ENCODE measurements around the gene ACTN2.
"Not testable (repeated sequence)": the region's sequence is repeated elsewhere in the genome, so short reads cannot be mapped to it uniquely, and the experiment has no call there.

The ACTN2 gene

DNA sequence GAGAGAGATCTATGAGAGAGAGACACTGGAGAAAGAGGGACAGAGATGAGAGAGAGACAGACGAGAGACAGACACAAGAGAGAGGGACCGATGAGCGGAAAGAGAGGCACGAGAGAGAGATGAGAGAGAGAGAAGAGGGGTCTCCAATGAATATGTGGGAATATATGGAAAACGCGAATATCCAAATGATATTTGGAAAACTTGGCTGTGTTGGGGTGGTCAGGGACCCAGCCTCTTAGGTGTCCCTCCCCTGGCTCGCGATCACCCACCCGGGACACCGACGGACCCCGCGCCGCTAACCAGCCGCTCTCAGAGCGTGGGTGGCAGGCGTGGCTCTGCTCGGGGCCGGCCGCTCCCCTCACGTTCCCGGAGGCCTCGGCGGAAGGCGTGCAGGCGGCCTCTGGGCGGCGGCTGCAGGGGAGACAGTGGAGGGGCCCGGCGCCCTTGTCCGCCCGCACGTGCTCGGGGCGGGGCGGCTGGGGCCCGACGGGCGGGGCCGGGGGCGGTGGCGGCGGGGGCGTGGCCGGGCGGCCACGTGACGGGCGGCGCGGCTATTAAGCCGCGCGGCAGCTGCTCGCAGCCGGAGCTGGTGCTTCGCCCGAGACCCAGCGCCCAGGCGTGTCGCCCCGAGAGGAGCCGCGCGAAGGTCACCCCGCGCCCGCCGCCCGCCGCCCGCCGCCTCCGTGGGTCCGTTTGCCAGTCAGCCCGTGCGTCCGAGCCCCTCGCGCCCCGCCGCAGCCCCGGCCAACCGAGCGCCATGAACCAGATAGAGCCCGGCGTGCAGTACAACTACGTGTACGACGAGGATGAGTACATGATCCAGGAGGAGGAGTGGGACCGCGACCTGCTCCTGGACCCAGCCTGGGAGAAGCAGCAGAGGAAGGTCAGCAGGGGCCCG lies at the start of gene ACTN2:
Gene ACTN2 (plus strand): TSS at position 583 of the 898 bp plus-strand sequence. CDS start 175 bp downstream, at position 758.
- DNase-seq = peak; percentile 26

DNA sequence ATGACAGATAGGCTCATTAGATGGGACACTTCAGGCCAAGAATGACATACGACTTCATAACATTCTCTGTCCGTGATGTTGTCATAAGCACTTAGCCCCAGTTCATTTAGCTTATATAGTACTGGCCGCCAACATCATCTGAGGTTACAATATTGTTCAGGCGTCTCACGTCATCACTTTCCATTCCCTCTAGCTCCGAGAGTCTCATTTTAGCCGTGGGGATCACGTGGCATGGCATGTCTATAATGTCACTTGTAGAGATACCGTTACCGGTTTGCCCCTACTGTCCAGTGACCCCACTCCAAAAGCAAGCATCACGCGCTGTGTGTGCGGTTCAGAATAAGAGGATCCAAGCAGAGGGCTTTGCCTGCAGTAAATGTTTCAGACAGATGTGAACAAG lies 47.4 kb upstream of the ACTN2 start:
- DNase-seq = no peak

DNA sequence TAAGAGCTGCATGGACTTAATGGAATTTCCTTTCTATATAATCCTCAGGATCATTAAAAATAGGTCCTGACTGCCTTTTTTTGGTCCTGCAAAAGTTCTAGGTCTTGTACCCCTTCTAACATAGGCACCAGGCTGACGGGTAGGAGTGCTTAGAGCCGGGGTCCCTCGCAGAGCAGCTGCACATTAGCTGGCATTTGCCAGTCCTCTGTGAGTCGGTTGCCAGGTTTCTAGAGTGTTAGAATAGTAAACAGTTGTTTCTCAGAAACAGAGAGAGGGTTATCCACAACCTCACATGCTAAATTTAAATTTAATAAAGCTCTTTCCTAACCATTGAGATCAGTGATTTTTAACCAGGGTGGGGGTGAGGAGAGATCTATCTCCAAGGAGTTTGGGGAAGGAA lies 46.6 kb upstream of the ACTN2 start:
- DNase-seq = no peak

- DNase-seq = no peak
Observed at GRCh38 chr1:236642763-236643162, 43.5 kb upstream of the ACTN2 start.

DNA sequence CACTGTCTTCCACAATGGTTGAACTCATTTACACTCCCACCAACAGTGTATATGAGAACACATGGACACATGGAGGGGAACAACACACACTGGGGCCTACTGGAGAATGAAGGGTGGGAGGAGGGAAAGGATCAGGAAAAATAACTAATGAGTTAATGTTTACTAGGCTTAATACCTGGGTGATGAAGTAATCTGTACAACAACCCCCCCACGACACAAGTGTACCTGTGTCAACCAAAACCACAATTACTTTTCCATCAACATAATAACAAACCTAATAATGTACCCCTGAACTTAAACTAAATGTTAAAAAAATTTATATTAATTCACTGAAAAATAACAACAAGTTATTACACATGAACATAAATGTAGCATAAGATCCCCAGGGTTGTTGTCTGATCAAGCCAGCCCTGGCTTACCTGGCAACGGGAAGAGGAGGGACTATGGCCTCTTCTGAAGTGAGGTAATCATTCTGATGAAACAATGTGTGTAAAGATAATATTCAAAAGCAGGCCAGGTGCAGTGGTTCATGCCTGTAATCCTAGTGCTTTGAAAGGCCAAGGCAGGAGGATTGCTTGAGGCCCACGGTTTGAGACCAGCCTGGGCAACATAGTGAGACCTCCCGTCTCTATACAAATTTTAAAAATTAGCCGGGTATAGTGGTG lies 41.2 kb upstream of the ACTN2 start:
- no peak for DNase-seq

DNA sequence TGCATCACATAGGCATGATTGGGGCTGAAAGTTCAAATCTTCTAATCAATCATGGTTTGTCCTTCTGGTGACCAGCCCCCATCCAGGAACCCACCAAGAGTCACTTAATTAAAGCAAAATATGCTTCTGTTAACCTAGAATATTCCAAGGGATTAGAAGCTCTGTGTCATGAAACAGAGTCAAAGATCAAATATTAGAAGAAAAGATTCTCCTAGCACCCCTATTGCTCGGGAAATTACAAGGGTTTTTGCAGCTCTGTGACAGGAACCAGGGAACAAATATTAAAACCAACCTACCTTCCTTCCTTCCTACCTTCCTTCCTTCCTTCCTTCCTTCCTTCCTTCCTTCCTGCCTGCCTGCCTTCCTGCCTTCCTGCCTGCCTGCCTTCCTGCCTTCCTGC lies 31.8 kb upstream of the ACTN2 start:
- no peak for DNase-seq

- DNase-seq = no peak
Observed at GRCh38 chr1:236654957-236655356, 31.3 kb upstream of the ACTN2 start.

- DNase-seq = no peak
Observed at GRCh38 chr1:236657398-236657797, 28.9 kb upstream of the ACTN2 start.

DNA sequence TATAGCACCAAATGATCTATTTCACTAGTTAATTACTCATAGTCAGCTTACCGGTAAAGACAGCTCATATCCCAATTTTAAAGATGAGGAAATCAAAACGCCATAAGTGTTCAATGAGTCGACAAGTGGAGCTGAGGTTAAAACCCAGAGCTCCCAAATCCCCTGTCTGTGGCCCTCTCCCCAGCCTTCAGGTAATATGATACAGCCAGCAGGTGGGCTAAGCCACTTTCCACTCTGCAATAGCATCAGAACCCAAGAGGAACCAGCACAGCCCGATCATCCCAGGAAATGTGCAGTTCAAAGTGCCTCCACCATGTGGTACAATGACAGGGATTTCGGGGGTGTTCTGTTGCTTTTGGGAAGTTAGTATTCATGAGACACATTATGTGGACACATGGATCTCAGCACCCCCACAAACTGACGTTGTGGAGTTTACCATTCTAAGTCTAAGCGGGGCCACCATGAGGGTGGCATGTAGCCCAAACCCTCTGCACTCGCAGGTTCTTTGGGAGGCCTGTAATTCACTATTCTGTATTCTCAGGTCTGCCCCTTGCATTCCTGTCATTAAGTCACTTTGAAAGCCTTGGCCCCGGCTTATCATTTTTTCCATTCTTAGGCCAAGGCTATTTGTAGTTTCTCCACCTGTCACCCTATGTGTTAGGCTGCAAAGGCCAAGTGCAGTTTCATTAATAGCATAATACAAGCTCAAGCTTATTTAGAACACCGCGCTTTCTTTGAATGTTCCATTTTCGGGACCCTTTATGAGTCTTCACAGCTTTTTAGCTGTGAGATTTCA lies 26.3 kb upstream of the ACTN2 start:
- no peak for DNase-seq

DNA sequence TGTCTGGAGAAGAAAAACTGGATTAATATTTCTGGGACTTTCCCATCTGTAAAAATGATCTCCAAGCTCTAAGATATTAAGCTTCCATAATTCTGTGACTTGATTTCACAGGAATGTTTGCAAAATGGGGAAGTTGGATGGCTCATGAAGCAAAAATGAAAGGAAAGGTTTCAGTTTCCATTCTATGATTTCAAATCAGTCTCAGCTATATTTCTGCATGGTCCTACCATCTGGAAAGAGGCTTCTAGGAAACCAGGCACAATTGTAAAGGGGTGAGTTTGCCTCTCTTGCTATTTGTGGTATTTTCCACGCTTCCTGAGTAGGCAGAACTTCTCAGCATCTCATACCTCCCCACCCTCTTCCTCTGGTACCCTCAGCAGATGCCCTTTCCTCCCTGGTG lies 22.4 kb upstream of the ACTN2 start:
- DNase-seq = no peak

DNA sequence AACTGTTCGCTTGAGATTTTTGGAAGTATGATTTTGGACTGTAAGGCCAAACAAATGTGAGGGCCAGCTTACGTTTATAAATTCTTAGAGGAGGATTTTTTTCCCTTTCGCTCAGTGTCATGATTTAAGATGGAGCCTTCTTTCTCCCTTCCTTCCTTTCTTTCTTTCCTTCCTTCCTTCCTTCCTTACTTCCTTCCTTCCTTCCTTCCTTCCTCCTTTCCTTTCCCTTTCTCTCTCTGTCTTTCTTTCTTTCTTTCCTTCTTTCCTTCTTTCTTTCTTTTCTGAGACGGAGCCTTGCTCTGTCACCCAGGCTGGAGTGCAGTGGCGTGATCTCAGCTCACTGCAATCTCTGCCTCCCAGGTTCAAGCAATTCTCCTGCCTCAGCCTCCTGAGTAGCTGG lies 17.4 kb upstream of the ACTN2 start:
- DNase-seq = not testable (repeated sequence)

DNA sequence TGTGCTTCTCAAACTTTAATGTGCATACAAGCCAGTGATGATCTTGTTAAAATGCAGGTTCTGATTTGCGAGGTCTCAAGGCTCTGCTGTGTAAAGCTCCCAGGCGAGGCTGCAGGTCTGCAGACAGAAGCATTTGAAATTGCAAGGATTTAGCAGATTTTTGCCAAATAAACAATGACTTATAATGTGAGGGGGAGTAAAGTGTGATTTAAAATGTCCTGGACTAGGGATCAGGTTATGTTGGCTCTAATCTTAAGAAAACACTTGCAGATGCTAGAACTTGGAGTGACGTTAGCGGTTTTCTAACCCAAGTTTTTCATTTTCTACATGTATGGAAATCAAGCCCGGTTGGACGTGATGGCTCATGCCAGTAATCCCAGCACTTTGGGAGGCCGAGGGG lies 16.2 kb upstream of the ACTN2 start:
- no peak for DNase-seq

GRCh38 chr1:236673289-236673919 lies 12.9 kb upstream of the ACTN2 start:
- DNase-seq = no peak

GRCh38 chr1:236677641-236678235 lies 8.6 kb upstream of the ACTN2 start:
- DNase-seq = no peak

DNA sequence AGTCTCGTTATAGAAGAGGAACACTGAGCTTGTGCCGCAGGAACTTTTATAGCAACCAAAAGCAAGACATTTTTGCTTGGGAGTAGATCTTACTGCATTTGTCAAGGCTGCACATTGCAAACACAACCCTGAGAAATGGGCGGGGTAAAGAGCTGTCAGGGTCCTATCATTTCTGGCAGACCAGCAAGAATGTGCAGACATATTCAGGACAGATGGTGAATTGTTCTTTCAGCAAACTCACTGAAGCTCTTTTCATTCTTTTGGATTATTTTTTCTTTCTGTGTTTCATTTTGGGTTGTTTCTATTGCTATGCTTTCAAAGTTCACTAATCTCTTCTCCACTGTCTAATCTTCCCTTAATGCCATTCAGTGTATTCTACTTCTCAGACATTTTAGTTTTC lies 5.1 kb upstream of the ACTN2 start:
- DNase-seq = no peak

DNA sequence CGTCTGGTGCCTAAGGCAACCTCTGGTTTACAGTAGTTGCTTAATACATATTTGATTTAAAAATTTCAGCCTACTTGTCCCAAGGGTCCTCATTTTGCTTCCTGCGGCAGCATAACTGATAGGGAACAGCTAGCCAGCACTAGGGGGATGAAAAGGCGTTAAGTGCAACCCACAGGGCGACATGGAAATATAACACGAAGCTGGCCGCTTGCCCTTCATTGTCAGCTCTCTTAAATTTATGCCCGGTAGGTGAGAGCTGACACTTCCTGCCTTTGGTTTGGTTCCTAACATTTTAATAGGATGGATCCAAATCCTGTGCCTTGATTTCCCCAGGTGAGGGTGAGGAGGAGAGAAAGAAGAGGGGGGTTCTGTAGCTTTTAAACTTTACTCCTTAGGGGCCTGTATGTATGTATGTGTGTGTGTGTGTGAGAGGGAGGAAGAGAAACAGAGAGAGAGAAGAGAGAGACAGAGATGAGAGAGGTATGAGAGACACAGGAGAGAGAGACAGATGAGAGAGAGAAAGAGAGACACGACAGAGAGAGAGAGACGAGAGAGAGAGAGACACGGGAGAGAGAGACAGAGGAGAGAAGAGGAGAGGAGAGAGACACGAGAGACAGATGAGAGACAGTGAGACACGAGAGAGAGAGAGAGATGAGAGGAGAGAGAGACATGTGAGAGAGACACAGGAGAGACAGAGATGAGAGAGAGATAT lies 938 bp upstream of the ACTN2 start:
- no peak for DNase-seq

DNA sequence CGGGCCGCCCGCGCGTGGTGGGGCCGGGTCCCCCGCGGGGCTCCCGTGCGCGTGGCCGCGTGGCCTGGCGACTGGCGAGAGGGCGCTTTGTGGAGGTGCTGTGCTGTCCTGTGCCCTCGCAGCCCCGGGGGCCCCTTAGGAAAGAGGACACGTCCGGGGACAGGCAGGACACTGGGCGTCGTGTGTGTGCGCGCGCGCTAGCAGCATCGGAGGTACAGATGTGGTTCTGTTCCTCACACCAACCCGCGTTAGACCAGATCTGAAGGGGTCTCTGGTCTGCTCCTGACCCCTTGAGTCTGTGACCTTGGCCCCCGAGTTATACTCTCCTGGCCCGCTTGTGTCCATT lies 489 bp downstream of the ACTN2 start:
- DNase-seq = no peak

DNA sequence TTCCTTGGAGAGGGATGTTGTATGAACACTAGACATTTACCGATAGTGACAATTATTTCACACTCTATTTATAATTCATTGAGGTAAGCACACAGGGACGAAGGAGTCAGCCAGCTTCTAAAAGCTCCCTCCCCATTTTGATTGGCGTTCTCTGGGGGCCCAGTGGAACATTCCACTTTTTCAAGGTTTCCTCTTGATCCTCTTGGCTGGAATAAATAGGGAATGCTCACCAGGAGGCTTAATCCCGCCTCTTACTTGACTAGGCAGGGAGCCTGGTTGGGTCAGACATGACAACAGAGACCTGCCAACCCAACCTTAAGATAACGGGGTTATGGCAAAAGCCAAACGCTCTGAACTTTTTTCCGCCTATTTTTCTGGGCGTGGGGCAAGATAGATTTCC lies 974 bp downstream of the ACTN2 start:
- DNase-seq = no peak

- DNase-seq = no peak
Observed at GRCh38 chr1:236688705-236689104, 2.4 kb downstream of the ACTN2 start.

DNA sequence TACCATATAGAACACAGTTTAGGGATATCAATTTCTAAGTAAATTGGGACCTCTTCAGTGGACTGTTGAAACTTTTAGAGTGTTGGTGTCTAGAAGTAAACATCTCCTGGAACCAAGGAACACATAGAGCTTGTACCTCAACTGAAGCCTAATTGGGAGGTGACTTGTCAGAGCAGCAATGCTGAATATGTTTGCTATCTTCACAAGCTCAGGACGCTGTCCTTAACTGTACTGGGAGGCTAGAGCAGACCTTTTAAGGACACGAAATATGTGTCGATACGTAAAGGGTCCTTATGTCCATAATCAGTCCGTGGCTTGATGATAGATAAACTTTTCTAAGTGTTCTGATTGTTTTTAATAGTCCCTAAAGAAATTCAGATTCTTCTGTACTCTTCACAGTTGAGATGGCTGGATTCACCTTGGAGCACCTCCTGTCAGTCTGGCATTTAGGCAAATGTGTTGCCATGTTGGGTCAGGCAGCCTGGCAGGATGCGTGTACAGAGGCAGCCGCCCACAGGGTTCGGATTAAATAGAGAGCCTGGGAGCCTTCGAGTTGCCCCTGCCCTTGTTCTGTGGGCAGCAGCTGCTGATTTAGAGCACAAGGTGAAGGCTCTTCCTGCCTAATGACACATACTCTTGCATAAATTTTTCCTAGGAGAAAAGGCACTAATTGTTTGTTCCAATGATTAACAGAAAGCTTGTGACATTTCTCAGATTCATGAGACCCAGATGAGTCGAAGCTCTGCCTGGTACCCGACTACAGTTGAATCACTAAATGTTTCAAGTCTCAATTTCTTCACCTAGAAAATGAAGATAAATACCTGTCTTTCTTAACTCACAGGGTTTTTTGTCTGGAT lies 3.6 kb downstream of the ACTN2 start:
- DNase-seq = no peak

DNA sequence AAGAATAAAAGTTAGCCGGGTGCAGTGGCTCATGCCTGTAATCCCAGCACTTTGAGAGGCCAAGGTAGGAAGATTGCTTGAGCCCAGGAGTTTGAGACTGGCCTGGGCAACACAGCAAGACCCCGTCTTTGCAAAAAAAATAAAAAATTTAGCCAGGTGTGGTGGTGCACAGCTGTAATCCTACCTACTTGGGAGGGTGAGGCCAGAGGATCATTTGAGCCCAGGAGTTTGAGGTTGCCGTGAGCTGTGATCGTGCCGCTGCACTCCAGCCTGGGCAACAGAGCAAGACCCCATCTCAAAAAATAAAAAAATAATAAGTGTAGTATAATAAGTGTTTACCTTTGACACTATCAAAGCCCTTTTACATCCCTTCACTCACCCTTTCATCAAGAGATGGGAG lies 5.0 kb downstream of the ACTN2 start:
- no peak for DNase-seq
